Natural killer cell (primary cell): ENCODE data around the gene ARL6IP1. TPM values are rescaled to one million over a fixed set of nuclear protein-coding genes. Genes with fewer than 3 reads are reported as not detected.

Source experiments
- ATAC-seq, 3 donors: fragments of 150-1000 bp in 2 of 3; fragments of 200-7000 bp in 1 of 3; cut with Tn5 transposase; 1 replicate in 1 of 3; 2 replicates in 2 of 3; pipeline ENCODE4 v1.10.0; 2021; ENCODE audit warnings: mild to moderate bottlenecking in 2 of 3, moderate library complexity in 2 of 3
- DNase-seq, 2 donors: peaks; one replicate each; pipeline versions ENCODE4 v3.0.0 to v3.0.0-alpha.2; 2013 to 2021; ENCODE audit warnings: mixed read lengths in 1 of 2
- H3K27ac ChIP-seq: one replicate; pipeline ENCODE4 v1.5.1; 2013; ENCODE audit warnings: mild to moderate bottlenecking, low read length
- H3K27me3 ChIP-seq: one replicate; pipeline ENCODE4 v1.6.1; 2013; ENCODE audit warnings: low read length; ENCODE audit not compliant: control insufficient read depth, insufficient read depth
- H3K36me3 ChIP-seq: one replicate; pipeline ENCODE4 v1.6.1; 2013; ENCODE audit warnings: low read length; ENCODE audit not compliant: control insufficient read depth, insufficient read depth
- H3K4me1 ChIP-seq: one replicate; pipeline ENCODE4 v1.6.1; 2013; ENCODE audit warnings: low read length; ENCODE audit not compliant: control insufficient read depth, insufficient read depth
- H3K4me3 ChIP-seq: one replicate; pipeline ENCODE4 v1.5.1; 2013; ENCODE audit warnings: low read length
- H3K9me3 ChIP-seq: one replicate; pipeline ENCODE4 v1.6.1; 2013; ENCODE audit warnings: low read length; ENCODE audit not compliant: control insufficient read depth, insufficient read depth
- H3K27ac Mint-ChIP-seq, 2 donors: one replicate each; pipeline ENCODE4 v1.8.0; 2022; ENCODE audit warnings: mild to moderate bottlenecking in 2 of 2, mixed read lengths in 2 of 2, moderate library complexity in 1 of 2
- H3K27me3 Mint-ChIP-seq, 2 donors: one replicate each; pipeline ENCODE4 v1.8.0; 2022; ENCODE audit warnings: low read depth in 2 of 2, mixed read lengths in 2 of 2
- H3K36me3 Mint-ChIP-seq: one replicate; pipeline ENCODE4 v1.8.0; 2022; ENCODE audit warnings: mixed read lengths
- H3K4me1 Mint-ChIP-seq, 2 donors: one replicate each; pipeline ENCODE4 v1.8.0; 2022; ENCODE audit warnings: mixed read lengths in 2 of 2
- H3K4me3 Mint-ChIP-seq: one replicate; pipeline ENCODE4 v1.8.0; 2022; ENCODE audit warnings: mild to moderate bottlenecking, moderate library complexity, mixed read lengths
- H3K9me3 Mint-ChIP-seq, 2 donors: one replicate each; pipeline ENCODE4 v1.8.0; 2022; ENCODE audit warnings: mixed read lengths in 2 of 2
- WGBS: methylation state at CpG from one replicate; pipeline ENCODE4 v1.1.7; 2013; ENCODE audit warnings: missing lambda C conversion rate; ENCODE audit not compliant: insufficient coverage; 5-methylcytosine and 5-hydroxymethylcytosine counted together
- intact Hi-C: fragments of 100-400 bp; cut with micrococcal nuclease; formaldehyde crosslinking; loops from one replicate; pipeline ENCODE4 v1.14.2; 2022
- total RNA-seq, 4 donors: library from RNA; stranded (reverse); fragments of 120-200 nt in 1 of 4; gene quantifications; one replicate each; pipeline versions ENCODE4 v1.2.3 to v1.2.4, GENCODE V29; 2013 to 2022
- TF ChIP-seq, protein P1 (sequence below): fragments of 200-600 bp; IDR thresholded peaks from one replicate; pipeline ENCODE4 v1.8.0; 2022; ENCODE audit warnings: antibody characterized with exemption

Gene ARL6IP1
- total RNA-seq, 3 donors from 2014 or later (not counting 1 experiment from before 2014, with no cell fraction given) = 138 to 143 (median 140) TPM

DNA sequence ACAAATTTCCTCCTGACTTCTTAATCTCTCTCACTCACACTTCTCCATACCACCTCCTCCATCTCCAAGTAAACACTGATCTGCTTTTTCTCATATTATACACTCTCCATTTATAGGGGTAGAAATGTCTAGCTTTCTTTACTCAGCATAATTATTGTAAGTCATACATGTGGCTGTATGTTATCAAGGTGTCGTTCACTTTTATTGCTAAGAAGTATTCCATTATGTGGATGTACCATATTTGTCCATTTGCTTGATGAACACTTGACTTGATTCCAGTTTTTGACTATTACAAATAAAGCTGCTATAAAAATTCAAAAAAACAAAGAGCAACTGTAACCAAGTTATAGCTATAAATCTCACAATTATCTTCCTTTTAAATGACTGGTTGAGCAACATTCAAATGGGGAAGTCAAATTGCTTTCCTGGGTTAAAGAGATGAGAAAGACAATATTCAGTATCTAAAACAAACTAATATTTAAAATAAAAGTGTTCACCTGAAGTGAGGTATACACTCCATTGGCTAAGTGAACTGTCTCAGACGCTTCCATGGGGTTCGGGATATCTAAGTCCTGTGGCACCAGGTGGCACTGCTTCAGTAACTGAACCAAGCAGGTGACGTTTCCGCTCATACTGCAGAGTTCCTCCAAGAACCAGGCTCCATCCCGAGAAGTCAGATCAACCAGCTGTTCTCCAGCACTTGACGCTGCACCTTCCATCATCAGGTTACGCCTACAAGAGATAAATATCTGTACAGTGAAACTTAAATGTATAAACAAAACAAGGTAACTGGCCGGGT, 32.6 kb upstream of the ARL6IP1 start:
- H3K27me3 ChIP-seq = no peaks in the 10 kb centered on the region
- TF ChIP-seq, protein P1, sequence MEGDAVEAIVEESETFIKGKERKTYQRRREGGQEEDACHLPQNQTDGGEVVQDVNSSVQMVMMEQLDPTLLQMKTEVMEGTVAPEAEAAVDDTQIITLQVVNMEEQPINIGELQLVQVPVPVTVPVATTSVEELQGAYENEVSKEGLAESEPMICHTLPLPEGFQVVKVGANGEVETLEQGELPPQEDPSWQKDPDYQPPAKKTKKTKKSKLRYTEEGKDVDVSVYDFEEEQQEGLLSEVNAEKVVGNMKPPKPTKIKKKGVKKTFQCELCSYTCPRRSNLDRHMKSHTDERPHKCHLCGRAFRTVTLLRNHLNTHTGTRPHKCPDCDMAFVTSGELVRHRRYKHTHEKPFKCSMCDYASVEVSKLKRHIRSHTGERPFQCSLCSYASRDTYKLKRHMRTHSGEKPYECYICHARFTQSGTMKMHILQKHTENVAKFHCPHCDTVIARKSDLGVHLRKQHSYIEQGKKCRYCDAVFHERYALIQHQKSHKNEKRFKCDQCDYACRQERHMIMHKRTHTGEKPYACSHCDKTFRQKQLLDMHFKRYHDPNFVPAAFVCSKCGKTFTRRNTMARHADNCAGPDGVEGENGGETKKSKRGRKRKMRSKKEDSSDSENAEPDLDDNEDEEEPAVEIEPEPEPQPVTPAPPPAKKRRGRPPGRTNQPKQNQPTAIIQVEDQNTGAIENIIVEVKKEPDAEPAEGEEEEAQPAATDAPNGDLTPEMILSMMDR = no peak
- no peak for DNase-seq
- peaks cover 0 to 4% of the 10 kb centered on the region in 2 donors for H3K4me1 Mint-ChIP-seq
- intact Hi-C loops = no loop called here
- no peak overlapping the region for H3K4me3 Mint-ChIP-seq
- WGBS = 94% methylated on average over 8 of the region's 9 CpGs
- H3K27ac ChIP-seq = no peak overlapping the region
- no peaks in the 10 kb centered on the region for H3K4me1 ChIP-seq
- no peaks in the 10 kb centered on the region for H3K27me3 Mint-ChIP-seq
- H3K9me3 ChIP-seq = no peaks in the 10 kb centered on the region
- H3K36me3 Mint-ChIP-seq = peaks cover 32% of the 10 kb centered on the region
- no peak overlapping the region for H3K4me3 ChIP-seq
- no peaks in the 10 kb centered on the region for H3K9me3 Mint-ChIP-seq
- no peak for ATAC-seq
- H3K27ac Mint-ChIP-seq = peak overlapping the region in 1 of 2 donors; percentile 29
- H3K36me3 ChIP-seq = peaks cover 96% of the 10 kb centered on the region

DNA sequence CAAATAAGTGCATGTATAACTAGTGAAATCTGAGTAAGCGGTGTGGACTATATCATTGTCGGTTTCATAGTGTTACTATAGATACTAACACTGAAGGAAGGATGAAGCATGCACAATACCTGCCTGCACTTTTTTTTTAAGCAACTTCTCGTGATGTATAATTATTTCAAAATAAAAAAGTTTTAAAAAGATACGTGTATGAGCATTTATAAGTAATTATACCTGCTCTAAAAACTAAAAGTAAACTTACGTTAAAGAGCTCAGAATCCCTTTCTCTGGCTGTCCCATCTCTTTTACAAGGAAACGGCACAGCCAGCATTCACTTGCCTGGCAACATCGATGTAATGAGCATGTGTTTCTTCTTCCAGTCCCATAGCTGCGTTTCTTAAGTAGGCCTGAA, 31.3 kb upstream of the ARL6IP1 start:
- H3K27me3 Mint-ChIP-seq = no peaks in the 10 kb centered on the region
- H3K27ac Mint-ChIP-seq = no peak overlapping the region
- H3K9me3 Mint-ChIP-seq = no peaks in the 10 kb centered on the region
- H3K36me3 ChIP-seq = peaks cover 92% of the 10 kb centered on the region
- no peaks in the 10 kb centered on the region for H3K4me1 ChIP-seq
- WGBS = 97% methylated on average over 6 of the region's 8 CpGs
- TF ChIP-seq, protein P1 = no peak
- H3K4me3 Mint-ChIP-seq = no peak overlapping the region
- intact Hi-C loops = no loop called here
- no peaks in the 10 kb centered on the region for H3K27me3 ChIP-seq
- H3K27ac ChIP-seq = no peak overlapping the region
- no peak for DNase-seq
- H3K4me1 Mint-ChIP-seq = no peaks in the 10 kb centered on the region
- no peaks in the 10 kb centered on the region for H3K9me3 ChIP-seq
- peaks cover 33% of the 10 kb centered on the region for H3K36me3 Mint-ChIP-seq
- no peak for ATAC-seq
- H3K4me3 ChIP-seq = no peak overlapping the region

DNA sequence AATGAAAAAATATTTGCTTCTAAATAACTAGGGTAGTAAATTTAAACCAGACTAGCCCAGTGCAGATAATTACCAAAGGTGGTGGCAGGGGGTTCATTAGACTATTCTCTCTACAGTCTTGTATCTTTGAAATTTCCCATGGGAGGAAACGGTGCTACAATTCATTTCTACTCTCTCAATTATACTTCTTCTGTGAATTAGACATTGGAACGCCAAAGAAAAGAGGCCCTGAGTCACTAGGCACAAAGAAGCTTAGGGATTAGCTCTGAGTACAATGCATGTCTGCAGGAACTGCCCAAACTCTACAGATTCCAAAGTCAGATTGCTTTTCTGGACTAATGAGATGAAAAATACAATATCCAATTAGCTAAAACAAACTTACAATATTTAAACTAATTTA, 30.7 kb upstream of the ARL6IP1 start:
- Mint-ChIP-seq H3K4me1 (no peaks in the 10 kb centered on the region), H3K36me3 (peaks cover 28% of the 10 kb centered on the region), H3K4me3 (no peak overlapping the region), H3K27me3 (no peaks in the 10 kb centered on the region), H3K27ac (no peak overlapping the region), H3K9me3 (no peaks in the 10 kb centered on the region)
- no peak overlapping the region for H3K27ac ChIP-seq
- DNase-seq (no peak), ATAC-seq (no peak)
- H3K4me3 ChIP-seq = no peak overlapping the region
- TF ChIP-seq, protein P1 = no peak
- 96% methylated on average over 2 of the region's 2 CpGs for WGBS
- H3K4me1 ChIP-seq = no peaks in the 10 kb centered on the region
- H3K9me3 ChIP-seq = no peaks in the 10 kb centered on the region
- intact Hi-C loops = no loop called here
- H3K27me3 ChIP-seq = no peaks in the 10 kb centered on the region
- H3K36me3 ChIP-seq = peaks cover 87% of the 10 kb centered on the region

DNA sequence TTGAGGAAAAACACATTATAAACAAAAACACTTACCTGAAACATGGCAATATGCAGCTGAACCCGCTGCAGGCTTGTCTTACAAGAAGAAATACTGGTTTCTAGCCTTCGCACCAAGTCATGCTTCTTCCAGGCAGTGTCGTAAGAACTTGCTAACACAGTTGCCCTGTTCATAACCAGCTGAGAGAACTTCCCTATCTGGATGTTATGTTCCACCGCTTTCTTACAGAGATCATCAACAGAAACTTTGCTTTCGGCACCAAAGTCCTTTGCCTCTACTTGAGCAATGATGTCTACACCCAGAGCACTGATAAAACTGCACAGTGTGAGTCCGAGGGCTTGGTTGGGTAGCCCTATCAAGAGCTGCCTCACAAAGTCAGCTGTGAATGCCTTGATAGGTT, 27.9 kb upstream of the ARL6IP1 start:
- 95% methylated on average over 6 of the region's 6 CpGs for WGBS
- Histone ChIP-seq H3K9me3 (no peaks in the 10 kb centered on the region), H3K4me1 (no peaks in the 10 kb centered on the region), H3K27me3 (no peaks in the 10 kb centered on the region), H3K27ac (no peak overlapping the region), H3K36me3 (peaks cover 61% of the 10 kb centered on the region), H3K4me3 (no peak overlapping the region)
- ATAC-seq (no peak), DNase-seq (no peak)
- TF ChIP-seq, protein P1 = no peak
- Mint-ChIP-seq H3K27ac (no peak overlapping the region), H3K4me1 (no peaks in the 10 kb centered on the region), H3K27me3 (no peaks in the 10 kb centered on the region), H3K36me3 (peaks cover 15% of the 10 kb centered on the region), H3K4me3 (no peak overlapping the region), H3K9me3 (no peaks in the 10 kb centered on the region)
- intact Hi-C loops = no loop called here
